SIG-M5 treated with dmso at 0.1 percent for 504 hours (cell line): Measurements from ENCODE around the gene ACAD9.
"Not testable (repeated sequence)": the region's sequence is repeated elsewhere in the genome, so short reads cannot be mapped to it uniquely, and the experiment has no call there.

Experiments
- DNase-seq: peaks from one replicate; lab custom pipeline; 2025; ENCODE audit not compliant: unreplicated experiment; lab: John Stamatoyannopoulos, UW

The ACAD9 gene

GRCh38 chr3:128889139-128889894 lies 9.9 kb downstream of the ACAD9 start:
- DNase-seq: no peak

- no peak for DNase-seq
These were observed 16.6 kb downstream of the ACAD9 start for GRCh38 chr3:128895843-128896697.

GRCh38 chr3:128902426-128902825 lies 23.0 kb downstream of the ACAD9 start:
- no peak for DNase-seq

- DNase-seq: no peak
These were observed 24.1 kb downstream of the ACAD9 start for GRCh38 chr3:128903501-128903900.

- no peak for DNase-seq
These were observed 26.8 kb downstream of the ACAD9 start for GRCh38 chr3:128906031-128906803.

- no peak for DNase-seq
These were observed 27.5 kb downstream of the ACAD9 start for GRCh38 chr3:128906804-128907525.

GRCh38 chr3:128907706-128908445 lies 28.5 kb downstream of the ACAD9 start:
- DNase-seq: no peak

- DNase-seq: no peak
These were observed 29.5 kb downstream of the ACAD9 start for GRCh38 chr3:128908951-128909350.

GRCh38 chr3:128910006-128910405 lies 30.6 kb downstream of the ACAD9 start:
- no peak for DNase-seq

GRCh38 chr3:128911911-128912310 lies 32.5 kb downstream of the ACAD9 start:
- no peak for DNase-seq

- no peak for DNase-seq
These were observed 35.7 kb downstream of the ACAD9 start for GRCh38 chr3:128914966-128915645.

GRCh38 chr3:128917291-128917690 lies 37.9 kb downstream of the ACAD9 start:
- DNase-seq: no peak

GRCh38 chr3:128919988-128920387 lies 40.6 kb downstream of the ACAD9 start:
- no peak for DNase-seq

- DNase-seq: no peak
These were observed 43.5 kb downstream of the ACAD9 start for GRCh38 chr3:128922804-128923459.

- DNase-seq: no peak
These were observed 44.2 kb downstream of the ACAD9 start for GRCh38 chr3:128923576-128923975.

GRCh38 chr3:128923986-128924385 lies 44.6 kb downstream of the ACAD9 start:
- DNase-seq: not testable (repeated sequence)

GRCh38 chr3:128929364-128929763 lies 49.9 kb downstream of the ACAD9 start:
- no peak for DNase-seq

GRCh38 chr3:128931046-128931445 lies 51.6 kb downstream of the ACAD9 start:
- no peak for DNase-seq
